ENCODE data around the gene TMEM154. TPM values are rescaled to one million over a fixed set of nuclear protein-coding genes. Genes with fewer than 3 reads are reported as not detected.
A peak's percentile ranks its signal among the peaks of the same experiment; 100 is the strongest.

Gene TMEM154
- total RNA-seq, 4 donors from 2014 or later, result 0.38 to 56.9 (median 2.5) TPM

DNA sequence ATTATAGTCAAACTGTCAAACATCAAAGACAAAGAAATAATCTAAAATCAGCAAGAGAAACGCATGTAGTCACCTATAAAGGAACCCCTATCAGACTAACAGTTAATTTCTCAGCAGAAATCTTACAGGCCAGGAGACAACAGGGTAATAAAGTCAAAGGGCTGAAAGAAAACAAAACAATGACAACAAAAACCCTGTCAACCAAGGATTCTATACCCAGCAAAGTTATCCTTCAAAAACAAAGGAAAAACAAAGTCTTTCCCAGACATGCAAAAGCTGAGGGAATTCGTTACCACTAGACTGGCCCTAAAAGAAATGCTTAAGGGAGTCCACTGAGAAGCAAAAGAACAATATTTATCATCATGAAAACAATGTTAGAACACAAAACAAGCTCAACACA, 22.1 kb downstream of the TMEM154 start:
- DNase-seq, result no peak
- Histone ChIP-seq H3K27me3 (no peaks in the 10 kb centered on the region), H3K36me3 (no peaks in the 10 kb centered on the region), H3K4me3 (no peak overlapping the region), H3K9me3 (peaks cover 0 to 13% (median 0%) of the 10 kb centered on the region in 4 donors), H3K4me1 (peaks cover 3 to 7% (median 4%) of the 10 kb centered on the region in 4 donors), H3K27ac (no peak overlapping the region)
- no peak for TF ChIP-seq CTCF (IDR thresholded peaks at IDR 0.05)
- no peak for TF ChIP-seq POLR2A (IDR thresholded peaks at IDR 0.05)

DNA sequence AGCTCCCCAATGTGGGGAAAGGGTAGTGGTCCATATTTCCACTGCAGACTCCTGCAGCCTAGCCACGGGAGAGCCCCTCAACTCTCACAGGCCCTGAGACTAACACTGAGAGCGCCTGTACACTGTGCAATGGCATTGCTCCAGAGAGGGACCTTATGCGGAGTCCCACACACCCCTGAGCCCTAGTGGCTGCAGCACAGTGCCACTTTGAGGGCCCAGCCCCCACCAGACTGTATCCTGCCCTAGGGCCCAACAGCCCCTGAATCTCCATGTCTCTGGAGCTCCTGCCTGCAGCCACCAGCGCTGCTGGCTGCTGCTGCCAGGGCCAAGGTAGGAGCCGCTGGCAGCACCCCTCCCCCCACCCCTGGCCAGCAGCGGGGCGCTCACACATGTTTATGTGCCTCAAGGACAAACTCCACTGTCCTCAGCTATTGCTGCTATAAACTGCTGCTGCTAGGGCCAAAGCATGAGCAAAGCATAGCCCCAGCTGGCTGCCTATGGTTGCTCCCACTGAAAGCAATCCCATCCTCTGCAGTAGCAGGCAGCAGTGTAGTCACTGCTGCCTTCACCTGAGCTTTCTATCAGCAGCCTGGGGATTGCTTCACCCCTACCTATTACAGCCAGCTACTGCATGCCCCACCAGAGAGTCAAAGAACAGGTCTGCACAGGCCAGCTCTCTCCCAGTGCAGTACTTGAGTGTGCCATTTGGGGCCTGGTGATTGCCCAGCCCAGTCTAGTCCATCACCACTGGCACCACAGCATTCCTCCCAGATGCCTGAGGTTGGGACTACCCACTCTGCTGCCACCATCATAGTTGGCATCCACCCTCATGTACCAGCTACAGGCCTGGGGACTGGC, 24.3 kb downstream of the TMEM154 start:
- TF ChIP-seq POLR2A (IDR thresholded peaks at IDR 0.05) (peak in 1 of 2 donors; percentile 20), CTCF (IDR thresholded peaks at IDR 0.05) (no peak)
- Histone ChIP-seq H3K4me1 (peaks cover 0 to 7% (median 2%) of the 10 kb centered on the region in 4 donors), H3K27me3 (no peaks in the 10 kb centered on the region), H3K27ac (peak overlapping the region in 1 of 4 donors; percentile 62), H3K4me3 (no peak overlapping the region), H3K36me3 (no peaks in the 10 kb centered on the region), H3K9me3 (peaks cover 0 to 13% (median 0%) of the 10 kb centered on the region in 4 donors)
- peak in 2 of 3 donors; percentile 68 to 69 for DNase-seq

GRCh38 chr4:152652102-152652501, 27.7 kb downstream of the TMEM154 start:
- no peak for DNase-seq
- no peak overlapping the region for H3K27ac ChIP-seq

GRCh38 chr4:152651473-152652060, 28.2 kb downstream of the TMEM154 start:
- H3K4me3 ChIP-seq, result no peak overlapping the region
- peaks cover 0 to 7% (median 2%) of the 10 kb centered on the region in 4 donors for H3K4me1 ChIP-seq
- no peaks in the 10 kb centered on the region for H3K9me3 ChIP-seq
- H3K36me3 ChIP-seq, result no peaks in the 10 kb centered on the region
- no peak for TF ChIP-seq POLR2A (IDR thresholded peaks at IDR 0.05)
- TF ChIP-seq CTCF (IDR thresholded peaks at IDR 0.05), result no peak
- H3K27me3 ChIP-seq, result no peaks in the 10 kb centered on the region
- DNase-seq, result no peak
- no peak overlapping the region for H3K27ac ChIP-seq

More at GRCh38 chr4:152652102-152652501, 27.7 kb downstream of the TMEM154 start:
- Histone ChIP-seq H3K4me3 (no peak overlapping the region), H3K27me3 (no peaks in the 10 kb centered on the region), H3K9me3 (peaks cover 0 to 2% (median 0%) of the 10 kb centered on the region in 4 donors), H3K36me3 (no peaks in the 10 kb centered on the region), H3K4me1 (peaks cover 0 to 7% (median 2%) of the 10 kb centered on the region in 4 donors)
- no peak for TF ChIP-seq CTCF (IDR thresholded peaks at IDR 0.05)
- no peak for TF ChIP-seq POLR2A (IDR thresholded peaks at IDR 0.05)

GRCh38 chr4:152646221-152646620, 33.6 kb downstream of the TMEM154 start:
- Histone ChIP-seq H3K36me3 (no peaks in the 10 kb centered on the region), H3K9me3 (no peaks in the 10 kb centered on the region), H3K4me1 (peaks cover 0 to 11% (median 7%) of the 10 kb centered on the region in 4 donors), H3K27ac (no peak overlapping the region), H3K4me3 (no peak overlapping the region), H3K27me3 (no peaks in the 10 kb centered on the region)
- no peak for DNase-seq
- no peak for TF ChIP-seq POLR2A (IDR thresholded peaks at IDR 0.05)

GRCh38 chr4:152644130-152644529, 35.7 kb downstream of the TMEM154 start:
- H3K36me3 ChIP-seq, result no peaks in the 10 kb centered on the region
- no peak for DNase-seq
- no peaks in the 10 kb centered on the region for H3K27me3 ChIP-seq
- peaks cover 0 to 11% (median 7%) of the 10 kb centered on the region in 4 donors for H3K4me1 ChIP-seq
- H3K9me3 ChIP-seq, result no peaks in the 10 kb centered on the region
- H3K27ac ChIP-seq, result peak overlapping the region in 2 of 4 donors; percentile 65 to 76
- TF ChIP-seq POLR2A (IDR thresholded peaks at IDR 0.05), result no peak
- no peak for TF ChIP-seq CTCF (IDR thresholded peaks at IDR 0.05)
- H3K4me3 ChIP-seq, result no peak overlapping the region

All from Peyer's patch (tissue), 4 donors.